ELF-1 (cell line): ENCODE data around the gene SLC2A13.
"Not testable (repeated sequence)": the region's sequence is repeated elsewhere in the genome, so short reads cannot be mapped to it uniquely, and the experiment has no call there.

Source experiments
- DNase-seq: peaks from one replicate; pipeline ENCODE4 v3.0.0-alpha.2; 2016; ENCODE audit warnings: low read depth, low spot score

The SLC2A13 gene

DNA sequence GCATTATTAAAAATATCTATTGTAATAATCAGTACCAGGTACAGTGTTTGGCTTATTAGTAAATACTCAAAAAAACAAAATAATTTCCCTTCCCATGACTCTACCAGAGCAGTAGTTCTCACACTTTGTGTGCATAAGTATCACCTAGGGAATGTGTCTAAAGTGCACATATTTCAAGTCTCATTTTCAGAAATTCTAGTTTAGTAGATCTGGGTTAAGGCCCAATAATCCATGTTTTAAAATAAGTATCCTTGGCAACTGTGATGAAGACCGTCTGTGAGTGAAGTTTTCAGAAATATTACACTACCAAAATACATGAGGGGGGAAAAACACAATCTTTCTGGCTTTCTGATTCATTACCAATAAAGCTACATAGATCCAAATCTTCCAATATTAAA is 237.6 kb downstream of the SLC2A13 start:
- DNase-seq: no peak

DNA sequence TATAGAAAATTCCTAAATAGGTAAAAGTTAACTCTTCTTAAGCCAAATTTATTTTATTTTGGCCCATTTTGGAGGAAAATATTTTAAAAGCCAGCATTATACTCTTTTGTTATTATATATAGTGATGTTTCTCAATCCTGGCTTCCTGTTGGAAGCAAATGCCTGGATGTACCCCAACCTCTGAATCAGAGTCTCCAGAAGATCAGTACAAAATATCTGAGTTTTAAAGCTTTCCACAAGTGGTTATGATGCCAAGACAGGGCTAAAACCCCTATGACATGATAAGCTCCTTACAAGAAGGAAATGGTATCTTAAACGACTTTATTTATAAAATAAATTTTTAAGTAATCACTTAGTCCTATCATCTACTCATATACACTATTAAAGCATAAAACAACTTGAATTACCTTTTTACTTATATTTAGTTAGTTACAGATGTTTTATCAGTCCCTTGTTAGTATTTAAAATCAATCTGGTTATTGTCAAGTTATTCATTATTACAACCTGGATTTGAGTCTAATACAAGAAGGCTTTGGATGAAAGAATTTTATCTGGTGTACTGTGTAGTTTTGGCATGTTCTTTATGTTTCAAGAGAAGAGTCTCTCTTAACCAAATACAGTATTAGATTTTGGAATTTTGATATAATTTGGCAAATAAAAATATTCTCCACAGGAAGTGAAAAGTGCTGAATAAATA is 238.1 kb downstream of the SLC2A13 start:
- DNase-seq: no peak

DNA sequence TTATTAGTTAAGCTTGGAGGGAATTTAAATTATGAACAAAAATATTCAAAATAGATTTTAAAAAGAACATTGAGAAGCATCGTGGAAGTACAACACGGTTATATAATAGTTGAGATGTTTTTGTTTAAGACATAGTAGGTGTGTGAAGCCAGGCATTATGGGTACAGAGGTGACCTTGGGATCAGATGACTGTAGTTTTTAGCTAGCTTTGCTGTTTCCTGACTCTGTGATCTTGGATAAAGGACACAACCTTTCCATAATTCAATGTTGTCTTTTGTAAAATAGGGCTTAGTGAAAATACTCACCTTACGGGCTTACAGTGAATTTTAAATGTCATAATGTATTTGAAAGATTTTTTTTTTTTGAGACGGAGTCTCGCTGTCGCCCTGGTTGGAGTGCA is 239.7 kb downstream of the SLC2A13 start:
- DNase-seq: no peak

DNA sequence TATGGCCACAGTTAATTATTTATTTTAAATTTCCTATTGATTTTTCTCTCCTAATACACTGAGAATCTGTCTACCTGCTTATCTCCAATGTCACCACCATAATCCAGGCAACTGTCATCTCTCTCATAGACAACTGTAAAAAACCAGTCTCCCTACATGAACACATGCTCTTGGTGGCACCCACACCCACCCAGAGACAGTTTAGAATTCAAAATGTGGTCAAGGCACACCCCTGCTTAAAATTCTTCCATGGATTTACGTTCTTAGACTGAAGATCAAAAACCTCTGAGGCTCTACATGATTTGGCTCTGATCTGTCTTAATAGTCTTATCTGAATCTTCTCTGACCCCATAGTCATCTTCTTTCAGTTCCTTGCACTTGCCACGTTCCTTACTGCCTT is 245.2 kb downstream of the SLC2A13 start:
- no peak for DNase-seq

DNA sequence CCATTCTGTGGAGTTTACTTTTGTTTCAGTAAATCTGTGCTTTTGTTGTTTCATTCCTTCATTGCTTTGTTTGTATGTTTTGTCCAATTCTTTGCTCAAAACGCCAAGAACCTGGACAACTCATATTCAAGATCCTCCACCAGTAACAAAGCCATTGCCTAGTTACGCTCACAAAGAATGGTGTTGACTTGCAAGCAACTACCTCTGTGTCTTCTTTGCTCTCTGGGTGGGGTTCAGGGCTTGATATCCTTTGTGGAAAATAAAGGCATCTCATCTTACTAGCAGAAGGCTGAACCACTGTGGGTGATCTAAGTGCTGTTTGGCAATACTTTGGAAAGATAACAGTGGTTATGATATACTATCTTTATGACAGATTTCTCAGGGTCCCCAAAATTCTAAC is 252.9 kb downstream of the SLC2A13 start:
- DNase-seq: no peak

DNA sequence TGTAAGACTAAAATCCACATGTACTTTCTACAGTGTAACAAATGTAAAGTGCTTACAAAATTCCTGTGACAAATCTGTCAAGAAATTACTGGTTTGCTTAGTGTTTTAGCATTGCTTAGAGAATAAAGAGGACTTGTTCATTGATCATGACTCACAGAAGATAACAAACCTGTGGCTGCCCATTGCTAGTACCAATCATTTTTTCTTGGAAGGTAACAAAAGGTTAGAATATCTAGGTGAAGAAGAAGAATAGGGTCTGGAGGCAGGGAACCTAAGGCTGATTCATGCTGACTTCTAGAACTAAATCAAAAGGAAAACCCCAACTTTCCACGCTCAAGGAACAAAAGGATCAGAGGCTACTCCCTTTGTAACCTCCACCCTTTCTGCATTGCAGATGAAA is 253.5 kb downstream of the SLC2A13 start:
- DNase-seq: no peak

DNA sequence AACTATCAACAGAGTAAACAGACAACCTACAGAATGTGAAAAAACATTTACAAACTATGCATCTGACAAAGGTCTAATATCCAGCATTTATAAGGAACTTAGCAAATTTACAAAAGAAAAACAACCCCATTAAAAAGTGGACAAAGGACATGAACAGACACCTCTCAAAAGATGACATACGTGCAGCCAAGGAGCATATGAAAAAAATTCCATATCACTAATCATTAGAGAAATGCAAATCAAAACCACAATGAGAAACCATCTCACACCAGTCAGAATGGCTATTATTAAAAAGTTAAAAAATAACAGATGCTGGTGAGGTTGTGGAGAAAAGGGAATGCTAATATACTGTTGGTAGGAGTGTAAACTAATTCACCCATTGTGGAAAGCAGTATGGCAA is 257.7 kb downstream of the SLC2A13 start:
- not testable (repeated sequence) for DNase-seq

DNA sequence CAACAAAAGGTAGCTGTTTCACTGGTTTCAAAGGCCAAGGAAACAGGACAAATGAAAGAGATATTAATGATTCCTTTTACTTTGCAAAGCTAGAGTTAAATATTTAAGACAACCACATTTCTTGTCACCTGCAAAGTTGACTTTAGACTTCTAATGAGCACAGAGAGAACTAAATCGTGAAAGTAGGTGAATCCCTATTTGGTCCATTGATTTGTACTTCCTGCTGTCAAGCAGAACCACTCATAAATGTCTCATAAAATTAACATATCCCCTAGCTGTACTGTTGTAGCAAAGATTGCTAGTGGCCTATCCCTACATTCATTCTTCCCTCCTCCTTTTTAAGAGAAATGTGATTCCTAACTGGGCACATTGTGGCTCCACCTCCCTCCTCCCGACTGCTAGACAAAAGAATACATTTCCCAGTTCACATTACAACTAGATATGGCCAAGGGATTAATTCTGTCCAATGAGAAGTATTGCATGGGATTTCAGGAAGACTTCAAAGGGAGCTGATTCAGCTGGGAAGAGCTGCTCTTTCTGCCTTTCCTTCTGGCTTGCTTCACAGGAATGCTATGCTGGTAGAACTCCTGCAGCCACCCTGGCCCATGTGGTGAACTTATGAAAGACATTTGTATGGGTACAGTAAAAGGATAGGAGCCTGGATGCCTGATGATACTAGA is 258.8 kb downstream of the SLC2A13 start:
- DNase-seq: no peak

DNA sequence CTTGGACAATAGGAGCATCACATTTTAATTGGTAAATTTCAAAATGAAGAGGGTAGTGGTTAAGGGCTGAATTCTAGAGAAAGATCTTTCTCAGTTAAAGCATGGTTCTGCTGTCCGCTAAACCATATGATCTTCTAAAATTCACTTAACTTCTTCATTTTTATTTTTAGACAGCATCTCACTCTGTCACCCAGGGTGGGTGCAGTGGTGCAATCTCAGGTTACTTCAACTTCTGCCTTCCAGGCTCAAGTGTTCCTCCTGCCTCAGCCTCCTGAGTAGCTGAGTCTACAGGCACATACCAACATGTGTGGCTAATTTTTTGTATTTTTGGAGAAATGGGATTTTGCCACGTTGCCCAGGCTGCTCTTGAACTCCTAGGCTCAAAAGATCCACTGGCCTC is 259.6 kb downstream of the SLC2A13 start:
- no peak for DNase-seq

DNA sequence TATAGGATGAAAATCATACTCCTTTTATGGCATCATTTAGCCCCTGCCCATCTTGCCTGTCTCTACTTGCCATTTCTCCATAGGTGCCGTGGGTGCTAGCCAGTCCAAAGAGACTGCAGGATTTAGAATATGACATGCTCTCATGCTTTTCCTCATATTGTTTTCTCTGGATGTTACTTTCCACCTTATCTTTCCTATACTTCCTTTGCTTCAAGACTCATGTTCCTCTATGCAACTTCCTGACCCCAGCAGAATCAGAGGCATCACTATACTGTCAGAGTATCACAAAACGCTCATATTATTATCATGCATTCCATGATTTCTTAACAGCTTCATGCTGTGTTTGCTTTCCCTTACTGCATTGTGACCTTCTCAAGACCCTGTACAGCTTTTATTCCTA is 265.5 kb downstream of the SLC2A13 start:
- DNase-seq: no peak

DNA sequence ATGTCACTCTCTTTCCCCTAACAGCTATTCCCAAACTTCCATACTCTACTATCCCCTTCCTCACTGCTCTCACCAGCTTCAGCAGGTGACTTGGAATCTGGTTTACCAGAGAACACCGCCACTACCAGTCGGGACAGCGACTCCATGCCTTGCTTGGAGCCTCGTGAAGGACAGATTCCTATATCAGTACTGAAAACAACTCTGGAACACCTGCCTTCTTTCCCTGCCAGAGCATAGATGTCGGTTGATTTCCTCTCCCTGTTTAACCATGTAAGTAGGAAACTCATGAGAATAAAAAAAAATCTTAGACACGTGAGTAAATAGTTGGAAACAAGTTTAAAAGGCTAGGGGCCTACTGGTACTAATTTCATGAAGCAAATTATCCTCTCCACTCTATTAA is 266.8 kb downstream of the SLC2A13 start:
- no peak for DNase-seq

DNA sequence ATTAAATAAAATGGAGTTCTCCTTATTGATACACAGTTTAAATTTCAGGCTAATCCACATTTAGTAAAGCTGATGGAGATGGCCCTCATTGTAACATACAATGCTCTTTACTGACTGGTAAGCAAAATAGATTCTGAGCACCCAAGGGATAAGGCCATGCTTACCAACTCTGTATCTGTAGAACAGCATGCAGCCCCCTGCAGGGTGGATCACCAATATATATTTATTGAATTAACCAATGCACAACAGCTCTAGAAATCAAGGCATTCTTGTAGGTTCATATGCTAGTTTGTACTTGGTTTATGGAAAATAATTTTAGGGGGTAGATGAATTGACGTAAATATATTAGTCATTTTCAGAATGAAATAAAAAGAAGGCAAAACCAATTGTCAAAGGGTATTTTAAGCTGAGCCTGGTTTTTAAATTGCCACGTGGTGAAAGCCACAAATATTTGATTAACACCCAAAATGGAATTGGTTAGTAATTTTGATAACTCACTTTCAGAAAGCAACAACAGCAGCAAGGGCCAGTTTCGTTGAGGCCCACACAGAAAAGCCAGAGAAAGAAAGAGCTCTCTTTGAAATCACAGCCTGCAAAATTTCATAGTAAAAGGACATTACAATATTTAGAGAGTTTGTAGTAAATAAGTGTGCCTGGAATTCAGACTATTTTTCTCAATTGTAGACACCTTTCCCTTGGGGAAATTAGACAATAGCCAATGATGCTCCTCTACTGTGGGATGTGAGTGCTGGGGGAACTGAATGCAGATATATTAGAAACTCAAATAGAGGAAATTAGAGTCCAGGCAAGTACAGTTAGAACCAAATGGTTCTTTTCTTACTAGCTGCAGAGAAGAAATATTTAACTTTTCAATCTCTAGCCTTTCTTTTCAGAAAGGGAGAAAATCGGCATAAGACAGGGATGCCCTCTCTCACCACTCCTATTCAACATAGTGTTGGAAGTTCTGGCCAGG is 270.1 kb downstream of the SLC2A13 start:
- no peak for DNase-seq

DNA sequence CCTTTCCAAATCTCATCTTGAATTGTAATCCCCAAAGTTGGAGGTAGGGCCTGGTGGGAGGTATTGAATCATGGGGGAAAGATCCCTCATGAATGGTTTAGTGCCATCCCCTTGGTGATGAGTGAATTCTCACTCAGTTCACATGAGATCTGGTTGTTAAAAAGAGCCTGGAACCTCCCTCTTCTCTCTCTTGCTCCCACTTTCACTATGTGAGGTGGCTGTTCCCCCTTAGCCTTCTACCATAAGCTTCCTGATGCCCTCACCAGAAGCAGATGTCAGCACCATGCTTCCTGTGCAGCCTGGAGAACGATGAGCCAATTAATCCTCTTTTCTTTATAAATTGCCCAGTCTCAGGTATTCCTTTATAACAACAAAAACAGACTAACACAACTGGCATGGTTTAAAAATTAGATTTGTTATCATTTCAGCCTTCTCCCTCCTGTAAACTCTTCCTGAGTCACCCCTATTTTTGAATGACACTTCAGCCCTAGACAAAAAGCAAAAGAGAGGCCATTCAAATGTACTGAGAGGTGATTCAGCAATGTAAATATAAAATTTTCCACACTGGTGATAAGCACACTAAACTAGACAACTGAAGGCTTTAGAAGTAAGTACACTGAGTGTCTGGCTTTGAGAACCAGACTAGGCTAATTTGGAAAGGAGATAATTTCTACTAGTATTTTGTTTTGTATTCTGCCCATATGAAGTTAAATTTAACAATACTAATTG is 274.1 kb downstream of the SLC2A13 start:
- no peak for DNase-seq

DNA sequence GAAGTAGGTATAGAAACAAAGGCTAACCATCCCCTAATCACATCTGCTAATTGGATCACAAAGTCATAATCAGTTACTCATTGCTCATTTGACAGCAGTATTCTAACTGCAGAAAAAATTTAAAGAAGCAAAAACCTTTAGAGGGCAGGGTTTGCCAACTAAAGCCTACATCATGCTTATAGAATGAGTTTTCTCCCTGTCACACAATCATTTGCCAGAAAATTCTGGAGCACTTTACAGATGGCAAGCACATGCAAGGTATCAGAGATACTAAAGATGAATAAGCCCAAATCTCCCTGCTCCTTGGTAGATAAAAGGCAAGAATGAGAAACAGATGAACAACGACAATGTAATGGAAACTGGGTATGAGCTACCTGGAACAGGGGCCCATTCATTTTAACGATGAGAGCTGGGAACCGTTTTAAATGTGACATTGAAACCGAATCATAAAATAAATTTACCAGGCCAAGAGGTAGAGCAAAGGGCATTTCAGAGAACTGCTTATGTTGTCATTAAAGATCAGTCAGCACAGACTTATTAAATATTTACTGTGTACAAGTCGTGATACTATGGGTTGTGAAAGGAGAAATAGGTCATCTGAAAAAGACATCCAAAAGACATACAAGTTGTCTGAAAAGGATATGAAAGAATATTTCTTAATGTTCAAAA is 274.9 kb downstream of the SLC2A13 start:
- DNase-seq: no peak

DNA sequence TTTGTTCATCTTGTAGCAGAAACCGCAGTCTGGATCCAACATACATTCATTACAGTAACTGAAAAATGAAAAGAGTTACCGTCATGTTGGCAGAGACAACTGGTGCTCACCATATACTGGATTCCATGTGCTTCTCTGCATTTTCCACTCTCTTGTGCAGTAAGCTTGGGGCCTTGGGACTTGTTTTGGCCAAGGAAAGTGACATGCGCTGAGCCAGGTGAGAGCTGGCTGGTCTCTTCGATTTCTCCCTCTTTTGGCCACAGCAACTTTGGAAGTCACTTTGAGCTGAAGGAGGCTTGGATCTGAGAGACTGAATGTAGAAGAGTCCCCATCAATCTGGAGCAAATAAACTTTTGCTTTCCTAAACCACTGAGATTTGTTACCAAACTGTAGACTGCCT is 275.7 kb downstream of the SLC2A13 start:
- no peak for DNase-seq

DNA sequence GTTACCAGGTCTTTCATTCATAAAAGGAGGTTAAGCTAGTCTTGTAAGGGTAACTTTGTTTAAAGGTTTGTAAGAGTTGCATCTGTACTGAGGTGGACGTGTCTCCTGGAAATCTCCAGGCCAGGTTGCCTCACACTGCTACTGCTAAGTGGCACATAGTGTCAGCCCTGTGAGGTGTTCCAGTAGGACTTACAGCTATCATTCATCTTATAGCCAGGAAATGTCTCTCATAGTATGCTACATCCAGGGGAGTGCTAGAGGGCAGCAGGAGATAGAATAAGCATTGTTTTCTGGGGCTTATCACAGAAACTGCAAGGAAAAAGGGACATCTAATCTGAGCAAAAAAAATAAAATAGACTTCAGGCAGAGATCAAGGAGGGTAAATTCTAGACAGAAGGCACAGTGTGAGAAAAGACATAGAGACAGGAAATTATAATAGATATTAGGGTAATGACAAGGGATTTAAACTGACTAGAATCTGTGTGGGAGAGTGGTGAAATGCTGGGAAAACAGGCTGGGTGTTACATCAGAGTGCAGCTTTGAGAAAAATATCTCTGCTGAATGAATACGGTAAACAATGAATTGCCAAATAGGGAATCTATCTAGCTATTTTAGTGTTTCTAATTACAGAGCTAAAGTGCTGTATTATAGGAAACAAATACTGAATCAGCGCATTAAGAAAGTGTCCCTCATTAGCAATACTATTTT is 281.2 kb downstream of the SLC2A13 start:
- no peak for DNase-seq

DNA sequence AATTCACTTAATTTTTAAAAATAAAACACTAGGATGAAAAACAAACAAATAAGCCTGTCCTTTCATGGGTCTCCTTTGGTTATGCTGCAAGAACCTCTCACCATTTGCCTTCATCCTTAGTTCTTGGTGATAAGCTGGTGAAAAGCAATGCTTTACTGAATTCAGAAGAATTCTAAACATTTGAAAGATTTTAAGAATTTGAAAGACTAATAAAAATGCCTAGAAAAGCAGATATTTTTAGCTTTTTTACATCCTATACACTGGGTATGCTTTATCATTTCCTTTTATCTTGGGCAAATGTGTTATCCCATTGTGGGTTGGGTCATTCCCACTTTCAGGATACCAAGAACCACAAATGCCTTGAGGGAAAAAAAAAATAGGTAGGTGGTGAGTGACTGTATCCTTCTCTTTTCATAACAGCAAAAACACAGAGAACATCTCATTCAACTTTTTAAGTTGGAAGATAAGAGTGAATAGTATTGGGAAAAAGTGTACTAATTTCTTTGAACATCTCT is 289.2 kb downstream of the SLC2A13 start:
- no peak for DNase-seq

DNA sequence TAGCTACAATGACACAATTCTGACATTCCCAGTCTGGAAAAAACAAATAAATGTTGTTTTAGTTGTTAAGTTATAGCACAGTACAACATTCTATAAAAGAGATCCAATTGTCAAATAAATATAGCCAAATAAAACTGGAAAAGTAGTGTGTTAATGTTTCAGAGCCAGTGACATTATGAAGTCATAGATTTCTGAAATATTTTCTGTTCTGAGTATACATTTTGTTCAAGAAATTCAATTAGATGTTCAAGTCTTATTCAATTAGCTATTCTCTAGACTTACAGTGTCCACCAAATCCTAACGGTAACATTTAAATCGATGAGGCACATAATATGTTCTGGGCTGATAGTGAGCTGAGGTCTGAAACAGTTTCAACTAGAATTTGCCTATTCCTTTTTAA is 290.1 kb downstream of the SLC2A13 start:
- DNase-seq: no peak

DNA sequence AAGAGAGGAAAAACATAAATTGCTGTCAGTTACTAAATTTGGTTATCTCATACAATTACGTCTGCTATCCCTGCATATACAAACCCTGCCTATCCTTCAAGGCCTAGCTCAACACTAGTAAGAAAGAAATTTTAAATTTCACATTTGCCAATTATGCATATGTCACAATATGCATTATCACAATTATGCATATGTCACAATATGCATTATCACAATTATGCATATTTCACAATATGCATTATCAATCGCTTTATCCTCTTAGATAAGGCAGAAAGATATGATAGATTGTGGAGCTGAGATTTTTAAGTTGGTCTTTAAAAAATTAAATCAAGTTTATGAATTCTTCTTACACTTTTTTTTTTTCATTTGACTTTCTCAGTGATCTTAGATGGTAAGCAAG is 291.3 kb downstream of the SLC2A13 start:
- no peak for DNase-seq

DNA sequence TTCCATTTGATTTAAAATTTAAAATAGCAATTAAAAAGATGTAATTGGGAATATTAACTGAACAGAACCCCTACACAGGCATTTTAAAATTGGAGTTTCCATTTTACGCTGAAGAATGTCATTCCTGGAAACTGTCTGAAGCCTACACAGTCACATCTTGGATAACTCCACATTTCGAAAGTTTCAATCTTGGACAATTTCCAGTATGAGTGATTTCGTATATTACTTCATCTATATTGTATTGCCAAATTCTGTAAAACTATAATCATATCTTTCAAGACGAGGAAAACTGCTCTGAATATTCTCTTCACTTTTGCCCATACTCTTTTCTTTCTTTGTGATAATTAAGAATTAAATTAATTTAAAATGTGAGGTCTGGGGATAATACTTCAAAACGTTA is 292.1 kb downstream of the SLC2A13 start:
- no peak for DNase-seq
